Caki2 (cell line): Measurements from ENCODE around the gene LPCAT1. TPM values are rescaled to one million over a fixed set of nuclear protein-coding genes. Genes with fewer than 3 reads are reported as not detected.

ENCODE experiments used
- DNase-seq: peaks from one replicate; pipeline ENCODE4 v3.0.0-alpha.2; 2015; ENCODE audit warnings: low read depth
- in situ Hi-C: cut with HindIII; loops from 2 replicates; pipeline ENCODE4 v1.10.0; 2016; ENCODE audit warnings: low sequenced_read_pairs, low pct_unique_long_range_greater_than_20kb, mixed read lengths
- total RNA-seq: library from RNA; depleted of rRNA; stranded (reverse); fragments of >200 nt; shearing (Covaris generic); gene quantifications from 2 replicates; pipeline ENCODE4 v1.2.3, GENCODE V29; 2014; ENCODE audit warnings: low replicate concordance

Gene LPCAT1
- total RNA-seq, 1 experiment from 2014 or later, result 68.0 TPM

DNA sequence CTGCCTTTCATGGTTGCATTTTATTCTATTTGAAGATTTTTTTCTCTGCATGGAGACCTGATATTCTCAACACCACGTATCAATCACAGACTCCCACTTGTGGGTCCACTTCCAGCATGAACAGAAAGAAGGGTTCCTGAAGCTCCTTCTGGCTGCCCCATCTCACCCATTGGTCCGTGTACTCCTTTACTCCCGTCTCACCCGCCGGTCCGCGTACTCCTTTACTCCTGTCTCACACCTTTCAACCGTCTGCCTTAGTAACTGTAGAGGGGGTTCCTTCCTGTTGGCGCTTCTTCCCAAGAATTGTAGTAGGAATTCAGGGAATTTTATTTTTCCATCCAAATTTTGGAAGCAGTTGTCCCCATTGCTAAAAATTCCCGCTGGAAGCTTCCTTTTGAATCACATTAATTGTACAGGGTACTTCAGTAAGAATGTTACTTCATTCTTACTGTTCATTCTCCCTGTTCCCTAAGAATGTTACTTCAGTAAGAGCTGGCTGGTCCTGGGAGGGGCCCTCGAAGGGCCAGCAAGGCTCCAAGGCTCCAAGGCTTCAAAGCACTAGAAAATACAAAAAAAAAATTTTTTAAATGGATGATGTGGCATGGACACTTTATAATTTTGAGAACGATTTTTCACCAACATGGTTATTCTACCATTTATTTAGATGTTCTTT, 3.9 kb upstream of the LPCAT1 start:
- in situ Hi-C loops, result no loop called here
- DNase-seq, result no peak

DNA sequence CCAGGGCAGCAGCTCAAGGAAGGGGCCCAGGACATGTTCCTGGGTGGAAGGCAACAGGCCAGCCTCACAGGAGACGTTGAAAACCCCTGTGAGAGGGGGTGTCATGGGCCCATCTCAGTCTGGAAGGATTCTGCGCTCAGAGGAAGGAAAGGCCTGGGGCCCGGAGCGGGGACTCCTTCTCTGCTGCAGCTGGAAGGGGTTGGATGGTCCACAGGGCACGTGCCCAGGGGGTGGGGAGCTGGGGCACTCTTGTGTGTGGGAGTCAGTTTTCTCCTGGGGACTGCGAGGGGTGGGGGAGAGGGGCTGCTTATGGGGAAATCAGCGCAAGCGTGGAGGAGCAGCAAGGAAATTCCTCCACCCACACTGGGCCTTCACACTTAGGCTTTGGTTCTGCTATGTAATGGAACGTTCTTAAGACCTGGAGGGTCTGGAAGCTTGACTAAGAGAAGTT, 2.9 kb upstream of the LPCAT1 start:
- in situ Hi-C loops, result no loop called here
- DNase-seq, result no peak

DNA sequence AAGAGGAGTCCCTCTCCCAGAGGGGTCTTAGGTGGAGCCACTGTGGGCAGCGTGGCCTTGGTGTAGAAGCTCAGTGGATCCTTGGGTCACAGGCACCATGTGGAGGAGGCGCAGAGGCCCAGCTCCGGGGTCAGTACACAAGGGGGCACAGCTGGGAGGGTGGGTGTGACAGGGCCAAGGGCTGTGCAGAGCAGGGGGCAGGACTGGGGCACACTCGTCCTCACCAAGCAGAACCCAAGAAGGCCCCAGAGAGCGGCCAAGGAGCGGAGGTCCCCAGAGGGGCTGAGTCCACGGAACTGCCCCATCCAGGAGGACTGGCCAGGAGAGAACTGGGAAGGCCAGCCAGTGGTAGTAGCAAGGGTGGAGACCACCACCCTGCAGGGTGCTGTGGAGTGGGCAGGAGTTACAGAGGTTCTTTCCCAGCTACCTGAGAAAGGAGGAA, 2.5 kb upstream of the LPCAT1 start:
- in situ Hi-C loops, result no loop called here
- no peak for DNase-seq

DNA sequence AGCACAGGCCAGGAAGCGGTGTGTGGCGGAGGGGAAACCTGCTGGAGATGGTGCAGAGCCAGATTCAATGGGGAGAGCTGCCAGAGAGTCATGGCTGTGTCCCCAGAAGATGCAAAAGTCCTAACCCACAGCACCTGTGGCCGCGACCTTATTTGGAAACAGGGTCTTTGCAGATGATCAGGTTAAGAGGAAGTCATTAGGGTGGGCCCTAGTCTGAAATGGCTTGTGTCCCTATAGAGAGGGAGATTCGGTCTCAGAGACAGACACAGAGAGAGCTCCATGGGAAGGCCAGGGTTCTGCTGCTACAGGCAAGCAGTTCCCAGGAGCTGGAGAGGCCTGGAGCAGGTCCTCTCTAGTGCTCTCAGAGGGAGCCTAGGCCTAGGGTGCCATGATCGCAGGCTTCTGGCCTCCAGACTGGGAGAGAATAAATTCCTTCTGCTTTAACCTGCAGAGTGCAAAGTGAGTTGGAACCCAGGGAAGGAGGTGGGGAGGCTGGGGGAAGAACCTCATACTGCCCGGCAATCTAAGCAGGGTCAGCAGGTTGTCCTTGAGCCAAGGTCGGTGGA, 1.9 kb upstream of the LPCAT1 start:
- DNase-seq, result no peak

GRCh38 chr5:1524799-1525623, 1.3 kb upstream of the LPCAT1 start:
- in situ Hi-C loops, result no loop called here
- DNase-seq, result no peak

More for the DNA sequence above, 1.9 kb upstream of the LPCAT1 start:
- in situ Hi-C loops, result no loop called here

- DNase-seq, result no peak
- in situ Hi-C loops, result no loop called here
These were observed 680 bp upstream of the LPCAT1 start for GRCh38 chr5:1524481-1524798.

DNA sequence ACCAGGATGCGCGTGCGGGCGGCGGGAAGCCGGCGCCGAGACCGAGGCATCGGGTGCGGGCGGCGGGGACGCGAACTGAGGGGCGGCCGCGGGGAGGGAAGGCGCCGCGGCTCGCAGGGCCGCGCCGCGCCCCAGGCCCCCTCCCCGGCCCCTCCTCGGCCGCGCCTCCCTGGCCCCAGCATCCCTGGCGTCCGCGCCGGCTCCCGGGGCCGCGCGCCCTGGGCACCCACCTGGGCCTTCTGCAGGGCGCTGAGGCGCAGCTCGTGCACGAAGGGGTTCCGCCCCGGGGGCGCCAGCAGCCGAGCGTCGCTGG, 324 bp downstream of the LPCAT1 start:
- DNase-seq, result no peak
- in situ Hi-C loops, result no loop called here

- in situ Hi-C loops, result no loop called here
- no peak for DNase-seq
These were observed 920 bp downstream of the LPCAT1 start for GRCh38 chr5:1522601-1523479.

GRCh38 chr5:1521671-1522600, 1.8 kb downstream of the LPCAT1 start:
- DNase-seq, result peak; percentile 55
- in situ Hi-C loops, result no loop called here

DNA sequence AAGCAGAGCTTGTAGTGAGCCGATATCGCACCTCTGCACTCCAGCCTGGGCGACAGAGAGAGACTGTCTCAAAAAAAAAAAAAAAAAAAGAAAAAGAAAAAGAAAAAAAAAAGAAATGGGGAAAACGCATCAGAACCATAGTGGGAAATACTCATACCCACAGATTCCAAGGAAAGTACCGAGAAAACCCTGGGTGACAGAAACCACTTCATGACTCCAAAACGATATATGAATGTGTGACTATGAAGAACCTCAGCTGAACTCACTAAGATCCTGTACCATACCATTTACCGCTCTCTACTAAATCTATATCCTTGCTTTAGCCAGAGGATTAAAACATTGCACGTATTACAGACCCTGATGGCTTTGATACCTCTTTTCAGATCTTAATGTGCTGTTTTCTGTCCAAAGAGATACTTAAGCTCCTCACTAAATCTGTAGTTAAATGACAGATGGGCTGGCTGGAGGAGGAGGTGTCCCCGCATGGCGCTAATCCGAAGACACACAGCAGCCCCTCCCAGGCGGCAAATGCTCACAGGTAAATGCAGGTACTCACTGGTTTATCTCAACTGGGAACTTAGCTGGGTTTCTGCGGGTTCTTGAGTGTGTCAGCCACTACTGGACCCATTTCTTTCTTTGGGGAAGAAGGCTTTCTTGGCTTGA, 2.8 kb downstream of the LPCAT1 start:
- in situ Hi-C loops, result no loop called here
- DNase-seq, result no peak

- DNase-seq, result no peak
- in situ Hi-C loops, result no loop called here
These were observed 4.0 kb downstream of the LPCAT1 start for GRCh38 chr5:1519631-1520210.

DNA sequence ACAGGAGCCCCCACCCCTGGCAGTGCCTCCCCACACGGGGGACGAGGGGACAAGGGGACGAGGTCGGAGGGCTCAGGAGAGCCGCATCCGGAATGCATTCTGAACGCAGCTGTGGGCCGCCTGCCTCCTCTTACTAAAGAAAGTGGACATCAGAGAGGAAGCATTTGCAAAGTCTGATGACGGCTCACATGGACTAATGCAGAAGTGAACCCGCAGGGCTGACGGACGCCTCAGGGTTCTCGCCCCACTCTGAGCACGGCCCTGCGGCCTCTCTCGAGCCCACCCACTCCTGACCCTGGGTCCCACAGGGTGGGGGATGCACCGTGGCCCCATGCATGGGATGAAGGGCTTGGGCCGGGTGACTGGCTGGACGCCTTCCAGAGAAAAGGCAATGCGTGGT, 5.9 kb downstream of the LPCAT1 start:
- in situ Hi-C loops, result no loop called here
- no peak for DNase-seq

GRCh38 chr5:1516615-1517601, 6.9 kb downstream of the LPCAT1 start:
- peak; percentile 55 for DNase-seq
- in situ Hi-C loops, result no loop called here

DNA sequence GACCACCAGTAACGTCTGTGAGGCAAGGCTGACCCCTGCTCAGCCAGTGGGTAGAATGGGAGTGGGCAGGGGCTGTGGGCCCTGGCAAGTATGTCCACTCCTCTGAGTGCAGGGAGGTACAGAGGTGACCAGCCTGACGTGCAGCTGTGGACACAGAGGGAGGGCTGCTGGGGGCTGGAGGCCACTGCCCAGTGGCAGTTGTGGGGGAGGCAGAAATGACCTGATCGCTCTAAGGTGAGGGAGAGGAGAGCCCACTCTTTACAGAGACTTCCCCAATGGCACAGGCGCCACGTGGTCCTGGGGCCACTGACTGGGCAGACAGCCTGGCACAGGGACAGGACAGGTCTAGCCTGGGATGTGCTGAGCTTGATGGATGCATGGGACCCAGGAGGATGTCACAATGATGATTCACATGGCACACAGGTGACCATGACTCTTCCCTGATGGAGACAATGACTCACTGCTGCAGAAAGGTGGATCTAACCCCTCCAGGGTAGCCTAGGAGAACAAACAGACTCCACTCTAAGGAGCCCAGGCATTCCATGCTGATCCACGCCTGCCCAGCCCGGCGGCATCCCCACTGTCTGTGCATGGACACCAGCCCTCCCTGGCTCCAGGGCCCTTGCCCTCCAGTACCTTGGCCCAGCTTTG, 7.7 kb downstream of the LPCAT1 start:
- in situ Hi-C loops, result no loop called here
- DNase-seq, result peak; percentile 94

GRCh38 chr5:1515311-1515920, 8.3 kb downstream of the LPCAT1 start:
- DNase-seq, result no peak
- in situ Hi-C loops, result no loop called here
